ENCODE measurements around the gene RUNX3.

Gene RUNX3

GRCh38 chr1:24928689-24929397 is 1.2 kb downstream of the RUNX3 start:
- DNase-seq (ENCODE audit: low read depth), result no peak

- no peak for DNase-seq (ENCODE audit: low read depth)
Observed at GRCh38 chr1:24927988-24928688, 1.9 kb downstream of the RUNX3 start.

GRCh38 chr1:24927473-24927872 is 2.6 kb downstream of the RUNX3 start:
- no peak for DNase-seq (ENCODE audit: low read depth)

GRCh38 chr1:24926563-24927249 is 3.4 kb downstream of the RUNX3 start:
- no peak for DNase-seq (ENCODE audit: low read depth)

DNA sequence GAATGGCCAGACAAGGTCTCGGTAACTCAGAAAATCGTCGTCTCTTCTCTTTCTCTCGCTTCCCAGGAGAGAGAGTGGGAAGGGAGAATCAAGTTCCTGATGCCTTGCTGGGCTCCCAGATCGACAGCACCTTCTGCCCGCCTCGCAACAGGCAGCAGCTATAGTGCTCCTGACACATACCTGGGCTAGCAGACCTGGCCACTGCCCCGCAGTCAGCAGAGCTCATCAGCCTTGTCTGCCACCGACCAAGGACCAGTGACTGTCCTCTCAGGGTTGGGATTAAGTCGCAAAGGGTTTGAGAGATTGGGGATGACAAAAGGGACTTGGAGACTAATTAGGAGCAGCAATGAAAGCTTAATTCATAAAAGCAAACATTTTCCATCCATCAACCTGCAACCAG is 4.1 kb downstream of the RUNX3 start:
- DNase-seq (ENCODE audit: low read depth), result no peak

DNA sequence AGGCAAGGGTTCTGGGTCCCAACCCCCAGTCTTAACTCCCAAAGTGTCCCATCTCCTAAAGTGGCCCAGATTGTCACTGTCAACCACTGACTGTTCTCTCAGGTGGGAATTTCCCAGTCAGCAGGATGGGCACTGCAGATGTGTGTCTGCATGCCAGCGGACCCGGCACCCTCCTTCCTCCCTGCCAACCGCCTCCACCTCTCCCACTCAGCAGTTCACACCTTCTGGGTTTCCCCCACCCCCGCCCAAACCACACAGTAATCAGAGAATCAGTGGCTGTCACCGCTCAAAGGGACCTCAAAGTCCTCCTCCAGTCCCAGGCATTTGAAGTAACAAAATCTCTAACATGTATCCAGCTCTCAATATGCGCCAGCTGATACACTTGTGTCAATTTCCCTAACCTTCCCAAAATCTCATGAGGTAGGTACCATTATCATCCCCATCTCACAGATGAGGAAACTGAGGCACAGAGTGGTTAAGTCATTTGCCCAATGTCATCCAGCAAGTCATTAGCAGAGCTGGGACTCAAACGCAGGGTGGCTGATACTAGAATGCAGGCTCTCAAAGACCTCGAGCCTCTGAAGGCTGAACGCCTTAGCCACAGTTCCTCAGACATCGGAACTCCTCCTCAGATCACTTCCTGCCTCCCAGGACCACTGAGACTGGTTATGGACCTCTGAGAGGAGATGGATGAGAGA is 4.8 kb downstream of the RUNX3 start:
- DNase-seq (ENCODE audit: low read depth), result peak; percentile 86

DNA sequence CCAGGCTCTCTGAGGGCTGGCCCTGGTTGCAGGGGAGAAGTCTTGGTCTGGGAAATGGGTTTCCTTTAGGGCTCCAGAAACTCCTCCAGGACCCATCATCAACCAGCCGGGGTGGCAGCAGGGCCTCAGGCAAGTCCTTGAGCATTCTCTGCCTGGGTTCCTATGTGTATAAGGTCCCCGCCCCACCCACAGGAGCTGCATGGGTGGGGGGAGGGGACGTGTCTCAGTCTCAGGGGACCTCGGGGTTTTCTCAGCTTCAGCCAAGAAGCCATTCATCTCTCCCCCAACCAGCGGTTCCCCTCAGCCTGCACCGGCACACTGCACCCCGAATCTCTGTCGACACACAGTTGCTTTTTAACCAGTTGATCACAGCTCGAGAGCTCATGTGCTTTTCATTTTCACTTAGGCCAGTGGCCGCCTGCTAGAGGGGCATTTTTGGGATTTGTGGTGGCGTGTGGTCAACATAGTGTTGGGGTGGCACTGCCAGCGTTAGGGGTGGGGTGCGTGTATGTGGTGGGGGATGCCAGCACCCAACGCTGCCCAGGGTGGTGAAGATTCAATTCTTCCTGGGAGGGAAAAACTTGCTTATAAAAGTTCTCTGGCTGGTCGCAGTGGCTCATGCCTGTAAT is 6.5 kb downstream of the RUNX3 start:
- DNase-seq (ENCODE audit: low read depth), result no peak

DNA sequence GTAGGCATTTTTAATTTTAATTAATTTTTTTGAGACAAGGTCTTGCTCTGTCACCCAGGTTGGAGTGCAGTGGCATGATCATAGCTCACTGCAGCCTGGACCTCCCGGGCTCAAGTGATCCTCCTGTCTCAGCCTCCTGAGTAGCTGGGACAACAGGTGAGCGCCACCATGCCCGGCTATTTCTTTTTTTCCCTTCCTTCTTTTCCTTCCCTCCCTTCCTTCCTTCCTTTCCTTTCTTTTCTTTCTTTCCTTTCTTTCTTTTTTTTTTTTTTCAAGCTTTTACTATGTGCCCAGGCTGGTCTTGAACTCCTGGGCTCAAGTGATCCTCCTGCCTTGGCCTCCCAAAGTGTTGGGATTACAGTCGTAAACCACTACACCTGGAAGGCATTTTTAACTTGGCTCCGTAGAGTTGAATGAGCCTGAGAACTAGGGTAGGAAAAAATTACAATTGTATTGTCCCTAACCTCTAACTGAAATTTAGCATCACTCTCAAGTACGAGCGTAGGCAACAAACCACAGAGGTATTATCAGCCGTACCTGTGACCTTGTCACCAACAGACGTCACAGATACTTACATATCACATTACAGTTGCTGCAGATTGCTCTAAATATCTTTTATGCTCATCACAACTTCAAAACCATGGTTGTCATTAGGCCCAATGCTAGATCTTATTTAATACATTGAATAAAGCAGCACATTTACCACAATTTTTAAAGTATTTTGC is 8.0 kb downstream of the RUNX3 start:
- DNase-seq (ENCODE audit: low read depth), result no peak

- DNase-seq (ENCODE audit: low read depth), result no peak
Observed at GRCh38 chr1:24921412-24921811, 8.7 kb downstream of the RUNX3 start.

- DNase-seq (ENCODE audit: low read depth), result no peak
Observed at GRCh38 chr1:24920533-24920925, 9.5 kb downstream of the RUNX3 start.

- DNase-seq (ENCODE audit: low read depth), result no peak
Observed at GRCh38 chr1:24919791-24920532, 10.1 kb downstream of the RUNX3 start.

- DNase-seq (ENCODE audit: low read depth), result no peak
Observed at GRCh38 chr1:24918995-24919605, 11.0 kb downstream of the RUNX3 start.

DNA sequence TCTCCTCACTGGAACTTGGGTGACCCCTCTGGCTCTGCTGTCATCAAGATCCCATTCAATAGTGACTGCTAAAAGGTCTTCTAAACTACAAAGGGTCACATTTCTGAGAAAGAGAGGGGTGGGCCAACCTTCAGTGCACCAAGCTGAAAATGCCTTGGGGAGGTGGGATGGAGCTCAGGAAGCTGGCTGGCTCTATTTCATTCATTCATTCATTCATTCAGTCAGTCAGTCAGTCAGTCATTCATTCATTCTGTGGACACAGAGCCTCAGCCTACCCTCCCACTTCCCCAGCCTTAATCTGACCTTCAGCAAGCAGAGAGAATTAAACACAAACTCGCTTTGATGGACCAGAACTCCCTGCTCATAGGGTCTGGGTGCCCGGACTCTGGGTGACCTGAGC is 11.7 kb downstream of the RUNX3 start:
- no peak for DNase-seq (ENCODE audit: low read depth)

GRCh38 chr1:24917327-24918074 is 12.6 kb downstream of the RUNX3 start:
- no peak for DNase-seq (ENCODE audit: low read depth)

GRCh38 chr1:24915816-24916602 is 14.1 kb downstream of the RUNX3 start:
- no peak for DNase-seq (ENCODE audit: low read depth)

DNA sequence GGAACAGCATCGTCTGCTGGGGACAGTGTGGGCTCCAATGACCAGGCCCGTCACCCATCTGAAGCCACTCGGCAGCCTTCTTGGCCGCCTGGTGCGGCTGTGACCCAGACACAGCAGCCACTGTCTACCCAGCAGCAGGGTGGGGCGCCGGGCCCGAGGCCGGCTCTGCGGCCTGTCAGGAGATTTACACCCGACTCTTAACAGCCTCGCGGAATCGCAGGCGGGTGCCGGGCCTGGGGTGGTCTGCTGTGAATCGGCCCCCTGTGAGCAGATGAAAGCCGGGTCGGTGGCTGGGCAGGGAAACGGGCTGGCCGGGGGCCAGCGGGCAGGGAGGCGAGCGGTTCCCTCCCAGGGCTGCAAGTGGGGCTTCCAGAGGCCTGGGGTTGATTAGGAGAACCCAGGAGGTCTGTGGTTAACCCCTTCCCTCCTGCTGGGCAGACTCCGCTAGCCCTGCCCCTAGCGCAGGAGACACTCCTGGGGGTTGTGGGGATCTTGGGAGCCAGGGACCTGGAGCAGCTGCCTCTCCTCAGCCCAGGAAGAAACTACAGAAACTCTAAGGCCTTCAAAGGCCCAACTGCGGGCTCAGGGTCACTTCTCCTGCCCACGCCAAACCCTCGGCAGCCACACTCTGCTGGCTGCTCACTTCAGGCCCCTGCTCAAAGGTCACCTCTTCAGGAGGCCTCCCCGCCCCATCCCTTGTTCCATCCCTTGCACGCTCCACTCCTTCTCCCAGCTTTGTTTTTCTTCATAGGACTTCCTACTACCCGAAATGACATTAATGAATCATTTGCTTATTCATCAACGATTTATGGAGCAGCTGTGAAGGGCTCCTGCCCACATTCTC is 15.6 kb downstream of the RUNX3 start:
- DNase-seq (ENCODE audit: low read depth), result no peak

GRCh38 chr1:24913616-24914225 is 16.4 kb downstream of the RUNX3 start:
- no peak for DNase-seq (ENCODE audit: low read depth)

DNA sequence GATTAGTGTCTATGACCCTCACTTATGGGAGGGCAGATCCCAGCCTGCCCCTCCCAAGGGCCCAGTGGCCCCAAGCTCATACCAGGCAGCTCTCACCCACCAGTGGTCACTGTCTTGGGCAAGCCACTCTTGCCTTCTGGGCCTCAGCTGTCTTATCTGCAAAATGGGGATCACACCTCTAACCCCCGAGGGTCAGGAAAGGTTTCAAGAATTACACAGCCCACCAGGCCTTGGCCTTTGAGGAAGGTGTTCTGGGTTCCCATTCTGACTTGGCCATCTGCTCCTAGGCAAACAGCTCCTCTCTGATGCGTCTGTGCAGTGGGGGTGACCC is 16.8 kb downstream of the RUNX3 start:
- DNase-seq (ENCODE audit: low read depth), result no peak
